GM20431 (cell line): ENCODE results near the gene CCDC70.

ENCODE experiments used
- in situ Hi-C: fragments of 300-500 bp; cut with MseI, MboI; formaldehyde crosslinking; loops from one replicate; pipeline ENCODE4 v1.15.0; 2020; ENCODE audit warnings: low sequenced_read_pairs; ENCODE audit not compliant: unreplicated experiment

CCDC70 gene

DNA sequence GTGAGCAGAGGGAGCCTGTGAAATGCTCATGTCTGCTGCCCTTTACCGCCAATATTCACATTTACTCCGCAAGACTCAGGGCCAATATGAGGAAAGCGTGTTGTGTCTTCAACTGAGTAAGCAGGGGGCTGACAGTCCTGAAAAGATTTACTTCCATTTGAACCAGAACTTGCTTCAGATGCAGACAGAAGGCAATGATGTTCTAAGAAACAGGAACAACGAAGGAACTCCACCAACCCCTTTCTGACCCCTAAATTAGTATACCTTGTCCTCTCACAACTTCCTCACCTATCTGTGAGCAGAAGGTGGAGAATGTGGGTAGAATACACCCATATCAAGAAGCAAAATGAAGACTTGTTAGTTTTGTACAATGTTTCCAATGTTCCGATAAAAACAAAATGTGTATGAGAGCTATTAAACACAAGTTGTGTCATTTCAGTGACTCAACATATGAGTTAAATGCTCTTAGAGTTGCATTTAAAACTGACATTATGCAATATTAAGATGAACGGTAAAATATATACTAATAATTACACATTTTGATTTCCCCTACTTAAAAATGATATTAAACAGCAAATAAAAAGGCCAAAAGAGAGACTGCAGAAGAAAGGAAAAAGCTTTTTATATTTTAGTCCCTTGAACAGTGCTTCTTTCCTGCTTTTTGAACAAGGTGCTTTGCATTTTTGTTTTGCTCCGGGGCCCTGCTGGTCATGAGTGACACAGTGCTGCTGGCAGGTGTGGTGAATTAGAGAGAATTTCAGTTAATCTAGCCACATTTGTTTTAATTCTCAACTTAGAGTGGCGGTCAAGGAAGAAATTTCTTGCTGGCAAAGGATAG lies 32.8 kb upstream of the CCDC70 start:
- in situ Hi-C loops: no loop called here

DNA sequence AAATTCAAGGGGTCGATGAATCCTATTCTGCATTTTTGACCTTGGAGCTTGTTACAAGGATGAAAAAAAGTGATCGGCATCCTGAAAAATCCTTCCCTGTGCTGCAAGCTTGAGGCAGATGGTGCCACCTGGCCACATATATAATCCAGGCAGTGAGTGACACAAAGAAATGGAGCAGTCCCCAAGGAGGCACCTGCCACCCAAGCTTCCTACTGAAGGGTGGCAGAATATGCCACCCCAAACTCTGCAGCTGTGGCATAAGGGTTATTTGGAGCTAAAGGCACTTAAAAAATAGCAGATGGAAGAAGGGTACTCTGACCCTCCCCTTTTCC lies 32.2 kb upstream of the CCDC70 start:
- in situ Hi-C loops: no loop called here

DNA sequence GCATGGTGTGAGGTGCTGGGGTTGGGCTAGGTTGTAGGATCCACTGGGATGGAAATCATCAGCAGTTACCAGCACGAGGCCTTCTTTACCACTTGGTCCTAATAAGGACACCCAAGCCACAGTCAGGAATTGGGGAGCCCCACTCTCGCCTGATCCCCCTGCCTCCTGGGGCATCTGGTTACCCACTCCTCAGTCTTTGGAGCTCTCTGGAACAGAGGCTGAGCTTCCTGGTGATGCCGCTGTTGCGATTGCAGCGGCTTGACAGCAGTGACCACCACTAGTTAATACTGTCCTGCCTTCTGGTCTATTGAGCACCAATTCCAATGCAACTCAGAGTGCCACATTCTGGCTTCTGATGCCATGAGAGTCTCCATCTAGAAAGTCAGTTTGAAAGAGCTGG lies 30.2 kb upstream of the CCDC70 start:
- in situ Hi-C loops: no loop called here

DNA sequence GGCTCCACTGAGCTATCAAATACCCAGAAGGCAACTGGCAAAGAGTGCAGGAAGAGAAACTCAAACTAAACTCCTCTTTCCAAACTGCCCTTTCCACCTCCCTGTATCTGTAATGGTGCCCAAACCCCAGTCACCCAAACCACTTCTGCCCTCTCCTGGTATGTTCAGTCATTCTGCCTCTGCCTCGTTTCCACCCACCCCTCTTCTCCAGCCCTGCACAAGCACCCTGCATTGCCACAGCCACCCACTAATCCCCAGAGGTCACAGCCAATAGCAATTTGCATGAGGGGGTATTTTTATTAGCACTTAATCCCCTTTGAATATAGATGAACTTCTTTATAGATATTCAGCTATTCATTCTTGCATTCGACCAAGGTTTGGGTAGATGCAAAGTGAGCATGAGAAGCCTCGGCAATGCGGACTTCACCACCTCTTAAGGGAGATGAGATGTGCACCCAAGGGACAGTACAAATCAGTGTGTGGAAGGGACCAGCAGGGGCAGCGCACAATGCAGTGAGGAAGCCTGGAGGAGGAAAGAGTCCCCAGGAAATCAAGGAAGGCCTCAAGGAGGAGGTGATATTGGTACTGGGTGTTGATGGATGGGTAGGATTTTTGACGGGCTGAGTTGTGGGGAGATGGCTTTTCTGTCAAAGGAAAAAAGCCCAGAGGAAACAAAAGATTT lies 29.2 kb upstream of the CCDC70 start:
- in situ Hi-C loops: no loop called here

DNA sequence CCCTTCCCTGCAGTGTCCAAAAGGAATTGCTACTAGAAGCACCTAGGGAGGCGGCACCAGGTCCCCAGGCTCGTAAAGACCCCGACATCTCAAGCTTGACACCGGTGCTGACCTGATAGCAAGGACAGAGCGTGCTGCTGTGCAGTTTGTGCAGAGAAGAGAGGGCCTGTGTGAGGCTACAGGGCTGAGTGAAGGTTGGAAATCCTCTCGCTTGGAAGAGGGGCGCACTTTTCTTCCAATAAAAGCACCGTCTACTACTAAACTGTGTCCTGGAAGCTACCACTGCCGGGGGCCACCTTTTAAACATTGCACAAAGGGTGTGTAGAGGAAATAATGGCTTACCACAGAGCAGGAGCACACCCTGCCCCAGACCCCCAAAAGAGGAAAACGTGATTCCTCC lies 27.8 kb upstream of the CCDC70 start:
- in situ Hi-C loops: no loop called here

DNA sequence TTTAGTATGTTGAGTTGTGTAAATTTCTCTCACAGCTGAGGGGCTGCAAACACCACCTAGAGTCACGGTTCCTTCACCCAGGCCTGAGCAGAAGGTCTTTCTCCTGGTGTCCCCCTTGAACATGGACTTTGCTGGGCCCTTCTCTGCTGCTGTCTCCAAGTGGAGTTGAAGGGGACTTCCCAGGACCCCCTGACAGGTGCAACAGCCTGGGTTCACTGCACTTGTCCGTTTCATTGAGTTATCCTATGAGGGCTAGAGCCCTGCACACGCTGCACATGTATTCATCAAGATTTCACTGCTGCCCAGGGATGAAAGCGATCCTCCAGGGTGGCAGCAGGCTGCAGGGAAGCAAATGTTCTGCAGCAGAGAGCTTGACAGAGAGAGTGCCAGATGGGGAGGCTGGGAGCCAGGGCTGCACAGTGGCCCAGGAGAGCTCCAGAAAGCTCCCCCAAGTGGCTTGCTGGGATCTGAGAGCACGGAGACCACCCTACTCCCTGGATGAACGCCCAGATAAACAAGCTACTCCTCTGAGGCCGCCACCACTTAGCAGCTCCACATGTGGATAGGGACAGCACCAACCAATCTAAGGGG lies 27.1 kb upstream of the CCDC70 start:
- in situ Hi-C loops: no loop called here

DNA sequence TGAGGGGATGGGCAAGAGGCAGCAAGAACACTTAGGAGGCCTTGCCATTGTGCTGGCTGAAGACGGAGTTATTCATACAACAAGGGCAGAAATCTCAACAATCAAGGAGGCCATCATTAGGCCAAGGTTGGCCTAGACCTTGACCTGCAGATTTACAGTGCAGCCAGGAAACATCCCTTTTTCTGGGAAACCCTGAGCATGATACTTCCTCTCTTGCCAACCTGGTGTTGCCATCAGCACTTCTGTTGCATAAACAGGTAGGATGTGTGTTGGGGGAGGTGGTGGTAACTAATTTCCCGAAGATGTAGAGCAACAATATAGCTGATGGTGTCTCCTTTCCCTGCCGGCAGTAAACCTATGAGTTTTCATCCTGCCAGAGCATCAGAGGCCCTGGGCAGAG lies 24.8 kb upstream of the CCDC70 start:
- in situ Hi-C loops: no loop called here

DNA sequence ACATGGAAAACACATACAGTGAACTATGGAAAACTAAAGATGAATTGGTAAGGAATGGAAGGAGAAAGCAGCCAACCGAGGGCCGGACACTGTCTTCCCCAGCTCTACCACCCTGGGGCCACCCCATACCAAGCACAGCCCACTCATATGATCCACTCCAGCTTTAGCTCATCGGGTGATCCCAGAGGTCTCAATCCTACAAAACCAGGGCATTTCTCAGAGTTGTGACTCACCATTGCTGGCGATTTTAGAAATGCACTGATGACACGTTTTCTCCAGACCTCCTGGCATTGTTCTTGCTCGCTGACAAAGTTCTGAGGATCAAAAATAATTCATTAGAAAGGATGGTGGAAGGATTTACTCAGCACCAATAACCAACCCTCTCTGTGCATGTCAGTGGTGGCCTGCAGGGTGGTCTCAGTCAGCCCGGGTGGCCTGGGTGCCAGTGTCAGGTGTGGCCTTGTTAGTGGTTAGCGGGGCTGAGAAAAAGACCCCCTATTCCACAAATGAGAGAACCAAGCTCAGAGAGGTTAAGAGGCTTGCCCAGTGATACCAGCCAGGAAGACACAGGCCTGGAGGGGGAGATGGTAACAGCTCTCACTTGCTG lies 23.4 kb upstream of the CCDC70 start:
- in situ Hi-C loops: no loop called here

DNA sequence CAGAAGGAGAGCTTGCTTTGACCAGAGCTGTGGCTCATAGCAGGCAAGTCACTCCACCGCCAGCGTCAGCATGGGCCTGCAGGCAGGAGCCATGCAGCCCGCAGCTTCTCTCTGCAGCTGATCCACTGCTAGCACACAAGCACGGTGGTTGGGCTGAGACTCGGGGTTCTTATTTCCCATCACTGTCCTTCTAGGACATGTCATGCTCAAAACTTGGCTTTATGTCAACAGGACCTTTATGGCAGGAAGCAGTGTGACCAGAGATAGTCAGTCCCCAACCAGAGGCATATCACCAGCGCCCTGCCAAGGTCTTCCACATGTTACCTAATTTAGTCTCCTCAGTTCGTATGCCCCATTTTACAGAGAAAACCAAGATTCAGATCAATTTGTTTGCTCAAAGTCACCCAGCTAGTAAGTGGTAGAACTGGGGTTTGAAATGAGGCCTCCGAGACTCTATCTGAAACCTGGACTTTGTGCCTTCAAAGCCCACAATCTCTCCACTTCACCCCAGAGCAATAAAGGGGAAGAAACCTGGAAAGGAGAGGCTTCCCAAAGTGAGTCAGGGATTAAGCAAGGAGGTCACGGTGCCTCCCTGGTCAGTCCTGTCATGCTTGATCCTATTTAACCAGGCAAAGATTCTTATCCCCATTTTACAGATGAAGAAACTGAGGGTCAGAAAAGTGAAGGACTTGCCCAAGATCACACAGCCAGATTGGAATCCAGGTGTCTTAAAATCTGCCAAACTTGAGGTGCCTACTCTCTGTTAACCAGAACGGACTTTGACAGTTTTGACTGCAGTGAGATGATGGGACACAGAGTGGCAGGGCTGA lies 21.8 kb upstream of the CCDC70 start:
- in situ Hi-C loops: no loop called here

DNA sequence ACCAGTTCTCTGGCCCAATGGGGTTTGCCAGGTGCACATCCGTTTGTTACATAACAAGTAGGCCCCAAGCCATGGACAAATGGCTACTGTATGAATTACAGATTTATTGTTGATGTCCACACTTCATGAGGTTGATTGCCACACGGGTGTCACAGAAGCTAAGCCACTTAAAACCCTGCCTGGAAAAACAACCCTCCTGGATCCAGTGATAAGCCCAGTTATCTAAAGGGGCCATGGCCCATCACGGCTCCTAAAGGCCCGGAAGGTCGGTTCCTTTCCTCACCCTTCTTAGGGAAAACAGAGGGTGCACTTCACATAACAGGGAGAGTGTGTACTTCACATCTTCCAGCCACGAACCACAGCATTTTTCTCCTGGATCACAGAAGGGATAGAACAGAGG lies 20.9 kb upstream of the CCDC70 start:
- in situ Hi-C loops: no loop called here

DNA sequence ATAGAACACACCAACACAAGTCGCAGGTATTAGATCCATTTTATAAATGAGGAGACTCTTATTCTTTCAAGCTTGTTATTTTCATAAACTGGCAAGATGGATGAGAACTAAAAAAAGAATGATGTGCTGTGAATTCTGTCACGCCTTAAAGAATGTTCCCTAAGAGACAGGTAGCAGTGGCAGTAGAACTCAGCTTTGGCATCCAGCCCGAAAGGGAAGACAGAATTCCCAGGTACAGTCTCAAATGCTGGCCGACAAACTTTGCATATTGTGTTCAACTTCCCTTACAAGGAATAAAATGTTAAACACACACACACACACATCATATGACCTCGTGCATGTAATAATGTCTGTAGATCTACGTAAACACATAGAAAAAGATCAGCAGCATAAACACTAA lies 20.0 kb upstream of the CCDC70 start:
- in situ Hi-C loops: no loop called here

DNA sequence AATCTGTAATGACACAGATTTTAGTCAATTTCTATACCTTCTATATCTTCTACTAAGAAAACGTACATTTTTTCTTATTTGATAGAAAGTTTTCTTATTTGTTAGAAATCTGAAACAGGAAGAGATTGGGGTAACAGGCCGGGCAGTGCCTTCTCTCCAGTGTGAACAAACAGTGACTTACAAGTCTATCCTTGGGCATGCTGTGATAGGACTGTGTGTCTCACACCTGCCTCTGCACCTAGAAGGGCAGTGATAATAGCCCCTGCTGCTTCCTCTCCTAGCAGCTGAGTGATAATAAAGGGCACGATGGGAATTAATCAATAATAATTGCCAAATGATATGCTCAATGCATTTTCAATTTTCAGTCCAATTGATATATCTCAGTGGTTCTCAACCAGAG lies 18.2 kb upstream of the CCDC70 start:
- in situ Hi-C loops: no loop called here

DNA sequence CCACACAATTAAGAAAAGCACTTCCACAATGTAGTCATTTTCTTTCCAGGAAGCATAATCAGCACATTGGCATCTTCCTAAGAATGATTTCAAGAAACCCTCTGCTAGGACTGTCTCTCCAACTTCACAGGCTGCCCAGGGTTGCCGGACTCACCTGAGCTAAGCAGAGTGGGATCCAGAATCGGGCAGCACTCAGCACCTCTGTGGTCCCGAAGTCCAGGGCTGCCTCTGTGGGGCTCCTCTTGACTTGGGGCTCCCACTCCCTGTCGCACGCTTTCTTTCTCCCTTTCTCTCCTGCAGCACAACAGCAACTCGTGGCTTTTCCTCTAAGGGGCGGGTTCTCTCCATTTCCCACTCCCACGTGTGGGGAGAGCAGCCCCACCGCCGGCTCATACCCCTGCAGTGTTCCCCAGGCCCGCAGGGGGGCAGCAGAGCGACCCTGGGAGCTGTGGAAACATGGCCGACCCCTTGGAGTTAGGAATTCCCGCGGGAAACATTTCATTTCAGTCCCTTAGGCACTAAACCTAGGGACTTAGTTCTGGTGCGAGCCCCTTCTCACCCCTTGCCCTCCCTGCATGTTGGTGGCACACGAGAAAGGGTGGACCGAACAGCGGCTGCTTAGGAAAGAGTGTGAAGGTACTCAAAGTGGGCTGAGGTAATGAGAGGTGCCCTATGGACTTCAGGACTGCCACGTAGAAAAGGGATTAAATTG lies 16.8 kb upstream of the CCDC70 start, which contains the start of gene TMEM272:
Gene TMEM272, minus strand, starts transcription at position 316 of the 712 bp plus-strand sequence. CDS start 6,647 bp downstream, outside the sequence.
- in situ Hi-C loops: no loop called here

DNA sequence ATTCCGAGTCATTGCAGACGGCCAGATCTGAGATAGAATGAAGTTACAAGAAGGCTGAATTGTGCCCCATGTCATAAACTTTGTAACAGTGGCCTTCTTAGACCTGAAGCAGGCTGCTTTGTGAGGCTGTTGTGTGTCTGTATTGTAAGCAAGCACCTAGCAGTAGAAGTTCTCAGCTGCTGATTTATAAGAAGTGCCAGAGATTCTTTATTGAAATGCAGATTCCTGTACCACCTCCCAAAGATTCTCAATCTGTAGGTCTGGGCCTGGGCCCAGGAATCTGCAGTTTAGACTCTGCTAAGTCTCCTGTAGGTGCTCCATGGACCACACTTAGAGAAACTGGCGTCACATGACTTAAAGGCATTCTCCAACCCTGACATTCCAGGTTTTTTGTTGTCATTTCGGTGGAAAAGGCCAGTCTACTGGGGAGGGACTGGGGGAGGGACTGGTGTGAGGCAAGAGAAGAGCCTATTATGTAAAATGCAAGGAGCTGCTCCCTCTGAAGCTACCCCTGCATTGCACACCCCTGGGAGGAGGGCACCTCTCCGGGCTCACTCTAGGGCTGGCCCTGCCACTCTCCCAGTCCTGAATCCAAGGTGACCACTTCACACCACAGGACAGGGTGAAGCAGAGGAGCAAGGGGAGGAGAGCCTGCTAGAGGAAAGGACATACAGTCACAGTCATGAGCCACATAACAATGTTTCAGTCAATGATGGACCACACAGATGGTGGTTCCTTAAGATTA lies 16.0 kb upstream of the CCDC70 start:
- in situ Hi-C loops: no loop called here

DNA sequence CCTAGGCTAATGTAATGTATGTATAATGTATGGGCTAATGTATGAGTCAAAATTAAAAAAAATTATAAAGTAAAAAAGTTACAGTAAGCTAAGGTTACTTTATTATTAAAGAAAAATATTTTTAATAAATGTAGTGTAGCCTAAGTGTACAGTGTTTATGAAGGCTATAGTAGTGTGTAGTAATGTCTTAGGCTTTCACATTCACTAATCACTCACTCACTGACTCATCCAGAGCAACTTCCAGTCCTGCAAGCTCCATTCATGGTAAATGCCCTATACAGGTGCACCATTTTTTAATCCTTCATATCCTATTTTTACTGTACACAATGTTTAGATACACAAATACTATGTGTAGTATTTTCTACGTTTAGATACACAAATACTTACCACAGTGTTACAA lies 15.0 kb upstream of the CCDC70 start:
- in situ Hi-C loops: no loop called here

DNA sequence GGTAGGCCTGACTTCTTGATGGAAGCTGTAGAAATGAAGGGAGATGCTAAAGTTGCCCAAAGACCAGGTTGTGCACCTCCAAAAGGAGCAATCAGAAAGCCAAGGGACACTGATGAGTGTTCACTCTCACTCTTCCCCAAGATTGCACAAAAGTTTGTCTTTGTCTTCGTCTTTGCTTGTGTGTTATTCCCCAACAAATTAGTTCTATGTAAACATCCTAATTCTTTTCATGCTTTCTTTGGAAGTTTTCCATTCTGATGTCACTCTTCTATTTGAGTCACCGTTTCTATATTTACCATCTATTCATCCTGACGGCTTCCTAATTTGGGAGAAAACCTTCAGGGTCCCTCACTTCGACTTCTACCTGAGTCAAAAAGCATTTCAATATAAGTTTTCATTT lies 13.1 kb upstream of the CCDC70 start:
- in situ Hi-C loops: no loop called here

DNA sequence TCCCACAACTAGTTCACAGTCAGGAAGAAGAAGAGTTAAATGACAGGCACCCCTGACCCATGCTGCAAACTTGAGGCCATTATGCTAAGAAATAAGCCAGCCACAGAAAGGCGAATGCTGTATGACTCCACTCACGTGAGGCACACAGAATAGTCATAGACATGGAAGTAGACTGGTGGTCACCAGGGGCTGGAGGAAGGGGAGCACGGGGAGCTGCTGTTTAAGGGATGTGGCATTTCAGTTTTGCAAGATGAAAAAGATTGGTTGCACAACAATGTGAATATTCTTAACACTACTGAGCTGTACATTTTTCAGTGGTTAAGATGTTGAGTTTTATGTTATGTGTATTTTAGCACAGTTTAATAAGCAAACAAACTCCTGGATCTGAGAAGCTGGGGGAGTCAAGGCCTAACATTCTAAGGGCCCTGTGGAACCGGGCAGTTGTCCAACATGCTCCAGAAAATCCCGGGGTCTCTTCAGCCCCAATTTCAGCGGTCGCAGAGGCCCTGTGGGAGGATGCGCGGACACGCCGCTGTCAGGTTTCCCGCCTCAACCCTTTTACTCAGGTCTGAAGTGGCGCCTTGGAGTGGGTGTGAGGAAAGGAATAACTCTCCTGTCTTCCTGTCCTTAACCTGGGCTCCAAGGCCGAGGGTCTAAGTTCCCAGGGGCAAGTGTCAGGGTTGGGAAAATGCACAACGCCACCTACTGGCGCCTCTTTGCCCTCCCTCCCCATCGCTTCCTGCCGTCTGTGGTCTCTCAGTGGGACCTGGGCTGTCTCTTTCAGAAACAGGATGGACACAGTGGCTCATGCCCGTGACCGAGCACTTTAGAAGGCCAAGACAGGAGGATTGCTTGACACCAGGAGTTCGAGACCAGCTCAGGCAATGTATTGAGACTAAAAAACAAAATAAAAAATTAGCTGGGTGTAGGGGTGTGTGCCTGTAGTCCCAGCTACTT lies 12.3 kb upstream of the CCDC70 start:
- in situ Hi-C loops: no loop called here
